WERI-Rb-1 (cell line): ENCODE data around the gene LSS.

Experiments used
- DNase-seq: peaks from one replicate; pipeline ENCODE4 v3.0.0-alpha.2; 2020
- H3K27ac ChIP-seq: fragments of 250-450 bp; sonication (Bioruptor Pico); 2 replicates; pipeline ENCODE4 v1.5.1; 2020; ENCODE audit warnings: mild to moderate bottlenecking, moderate library complexity
- H3K27me3 ChIP-seq: fragments of 250-450 bp; sonication (Bioruptor Pico); 2 replicates; pipeline ENCODE4 v1.5.1; 2021; ENCODE audit warnings: mild to moderate bottlenecking, low read depth, moderate library complexity; ENCODE audit not compliant: insufficient read depth, severe bottlenecking
- H3K36me3 ChIP-seq: fragments of 250-450 bp; sonication (Bioruptor Pico); 2 replicates; pipeline ENCODE4 v1.5.1; 2020; ENCODE audit warnings: mild to moderate bottlenecking, moderate library complexity
- H3K4me3 ChIP-seq: 2 replicates; pipeline ENCODE4 v1.5.1; 2011; ENCODE audit warnings: low read depth, mild to moderate bottlenecking, control low read depth, low read length
- H3K9me3 ChIP-seq: fragments of 250-450 bp; sonication (Bioruptor Pico); 2 replicates; pipeline ENCODE4 v1.5.1; 2021; ENCODE audit warnings: mild to moderate bottlenecking, moderate library complexity; ENCODE audit not compliant: severe bottlenecking
- TF ChIP-seq, protein P1 (sequence below): IDR thresholded peaks from 2 replicates; pipeline ENCODE4 v1.5.1; 2011; ENCODE audit warnings: low read depth, mild to moderate bottlenecking, control low read depth, inconsistent platforms, low read length

Gene LSS

GRCh38 chr21:46194374-46195334 lies 33.9 kb downstream of the LSS start:
- TF ChIP-seq, protein P1, sequence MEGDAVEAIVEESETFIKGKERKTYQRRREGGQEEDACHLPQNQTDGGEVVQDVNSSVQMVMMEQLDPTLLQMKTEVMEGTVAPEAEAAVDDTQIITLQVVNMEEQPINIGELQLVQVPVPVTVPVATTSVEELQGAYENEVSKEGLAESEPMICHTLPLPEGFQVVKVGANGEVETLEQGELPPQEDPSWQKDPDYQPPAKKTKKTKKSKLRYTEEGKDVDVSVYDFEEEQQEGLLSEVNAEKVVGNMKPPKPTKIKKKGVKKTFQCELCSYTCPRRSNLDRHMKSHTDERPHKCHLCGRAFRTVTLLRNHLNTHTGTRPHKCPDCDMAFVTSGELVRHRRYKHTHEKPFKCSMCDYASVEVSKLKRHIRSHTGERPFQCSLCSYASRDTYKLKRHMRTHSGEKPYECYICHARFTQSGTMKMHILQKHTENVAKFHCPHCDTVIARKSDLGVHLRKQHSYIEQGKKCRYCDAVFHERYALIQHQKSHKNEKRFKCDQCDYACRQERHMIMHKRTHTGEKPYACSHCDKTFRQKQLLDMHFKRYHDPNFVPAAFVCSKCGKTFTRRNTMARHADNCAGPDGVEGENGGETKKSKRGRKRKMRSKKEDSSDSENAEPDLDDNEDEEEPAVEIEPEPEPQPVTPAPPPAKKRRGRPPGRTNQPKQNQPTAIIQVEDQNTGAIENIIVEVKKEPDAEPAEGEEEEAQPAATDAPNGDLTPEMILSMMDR, result peak; percentile 18; the same call in 1 of the 2 replicates
- Histone ChIP-seq H3K27ac (peak overlapping the region; percentile 49), H3K4me3 (no peak overlapping the region), H3K9me3 (no peaks in the 10 kb centered on the region), H3K27me3 (no peaks in the 10 kb centered on the region), H3K36me3 (peaks cover 68% of the 10 kb centered on the region)
- DNase-seq, result peak; percentile 66

GRCh38 chr21:46193829-46194373 lies 34.7 kb downstream of the LSS start:
- peak overlapping the region; percentile 49; the same call in 1 of the 2 replicates for H3K27ac ChIP-seq
- H3K9me3 ChIP-seq, result no peaks in the 10 kb centered on the region
- no peak for DNase-seq
- no peak overlapping the region for H3K4me3 ChIP-seq
- no peaks in the 10 kb centered on the region for H3K27me3 ChIP-seq
- H3K36me3 ChIP-seq, result peaks cover 62% of the 10 kb centered on the region
- TF ChIP-seq, protein P1, result no peak

GRCh38 chr21:46191686-46192575 lies 36.6 kb downstream of the LSS start:
- H3K27ac ChIP-seq, result no peak overlapping the region
- H3K36me3 ChIP-seq, result peaks cover 65% of the 10 kb centered on the region
- DNase-seq, result no peak
- H3K4me3 ChIP-seq, result no peak overlapping the region
- no peaks in the 10 kb centered on the region for H3K9me3 ChIP-seq
- H3K27me3 ChIP-seq, result no peaks in the 10 kb centered on the region
- TF ChIP-seq, protein P1, result no peak

- Histone ChIP-seq H3K27ac (no peak overlapping the region), H3K4me3 (no peak overlapping the region), H3K9me3 (no peaks in the 10 kb centered on the region), H3K36me3 (peaks cover 58% of the 10 kb centered on the region), H3K27me3 (no peaks in the 10 kb centered on the region)
- DNase-seq, result no peak
- TF ChIP-seq, protein P1, result no peak
Observed at GRCh38 chr21:46191257-46191685, 37.3 kb downstream of the LSS start.

DNA sequence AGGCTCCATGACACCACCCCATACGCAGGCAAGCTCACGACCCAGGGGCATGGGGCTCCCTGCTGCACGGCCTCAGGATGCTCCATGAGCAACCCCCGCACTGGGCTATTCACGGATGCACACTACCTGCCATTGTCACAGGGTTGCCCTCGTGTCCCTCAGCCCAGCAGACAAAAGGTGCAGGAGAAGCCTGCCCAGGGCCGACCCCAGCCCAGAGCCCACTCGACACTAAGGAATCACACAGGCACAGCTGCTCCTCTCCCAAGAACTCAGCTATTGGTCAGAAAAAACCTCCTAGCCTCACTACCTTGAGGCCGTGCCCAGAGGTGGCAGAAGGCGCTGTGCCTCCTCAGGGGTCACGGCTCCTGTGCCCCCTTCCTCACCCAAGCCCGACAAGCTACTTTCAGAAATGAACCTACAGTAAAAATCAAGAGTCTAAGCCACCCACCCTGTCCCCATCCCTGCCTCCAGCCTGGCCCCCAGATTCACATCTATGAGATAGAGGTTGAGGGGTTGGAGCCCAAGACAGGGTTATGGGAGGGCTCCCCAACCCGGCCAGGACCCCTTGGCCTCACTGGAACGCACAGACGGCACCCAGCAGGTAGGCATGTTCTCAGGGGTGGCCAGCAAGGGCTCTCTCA lies 38.0 kb downstream of the LSS start:
- no peaks in the 10 kb centered on the region for H3K9me3 ChIP-seq
- H3K36me3 ChIP-seq, result peaks cover 52% of the 10 kb centered on the region
- no peak overlapping the region for H3K27ac ChIP-seq
- H3K27me3 ChIP-seq, result no peaks in the 10 kb centered on the region
- H3K4me3 ChIP-seq, result no peak overlapping the region
- TF ChIP-seq, protein P1, result no peak
- DNase-seq, result no peak
